ENCODE measurements around the gene FADS3. TPM values are rescaled to one million over a fixed set of nuclear protein-coding genes. Genes with fewer than 3 reads are reported as not detected.

The FADS3 gene
- total RNA-seq, 6 experiments from 2014 or later: 126 to 161 (median 137) TPM

DNA sequence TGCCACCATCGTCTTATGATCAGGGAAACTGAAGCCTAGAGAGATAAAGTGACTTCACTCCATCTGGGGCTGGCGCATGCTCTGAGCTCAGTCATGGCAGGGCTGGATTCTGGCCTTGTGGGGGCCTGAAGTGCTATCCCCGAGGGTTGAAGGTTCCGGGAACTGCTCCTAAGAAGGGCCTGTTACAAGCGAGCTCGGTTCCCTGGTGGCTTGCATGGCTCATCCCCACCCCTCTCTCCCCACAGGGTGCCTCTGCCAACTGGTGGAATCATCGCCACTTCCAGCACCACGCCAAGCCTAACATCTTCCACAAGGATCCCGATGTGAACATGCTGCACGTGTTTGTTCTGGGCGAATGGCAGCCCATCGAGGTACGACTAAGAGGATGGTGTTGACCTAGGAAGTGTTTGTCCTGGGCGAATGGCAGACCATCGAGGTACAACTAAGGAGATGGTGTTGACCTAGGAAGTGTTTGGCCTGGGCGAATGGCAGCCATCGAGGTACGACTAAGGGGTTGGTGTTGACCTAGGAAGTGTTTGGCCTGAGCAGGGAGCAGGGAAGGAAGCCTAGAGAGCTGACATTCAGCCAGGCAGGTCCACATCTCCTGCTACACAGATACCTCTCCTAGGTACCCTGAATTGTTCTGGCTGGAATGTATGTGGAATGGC lies 43.3 kb downstream of the FADS3 start:
- no peak for DNase-seq
- Mint-ChIP-seq H3K27ac (no peak overlapping the region), H3K36me3 (ENCODE audit: low read depth) (peaks cover 7% of the 10 kb centered on the region; the same call in 1 of the 2 replicates), H3K9me3 (no peaks in the 10 kb centered on the region), H3K4me3 (no peak overlapping the region), H3K4me1 (ENCODE audit: low read depth) (no peaks in the 10 kb centered on the region), H3K27me3 (ENCODE audit: insufficient read depth) (no peaks in the 10 kb centered on the region; the same call in 1 of the 2 replicates)
- TF ChIP-seq CTCF (IDR thresholded peaks at IDR 0.05): no peak

DNA sequence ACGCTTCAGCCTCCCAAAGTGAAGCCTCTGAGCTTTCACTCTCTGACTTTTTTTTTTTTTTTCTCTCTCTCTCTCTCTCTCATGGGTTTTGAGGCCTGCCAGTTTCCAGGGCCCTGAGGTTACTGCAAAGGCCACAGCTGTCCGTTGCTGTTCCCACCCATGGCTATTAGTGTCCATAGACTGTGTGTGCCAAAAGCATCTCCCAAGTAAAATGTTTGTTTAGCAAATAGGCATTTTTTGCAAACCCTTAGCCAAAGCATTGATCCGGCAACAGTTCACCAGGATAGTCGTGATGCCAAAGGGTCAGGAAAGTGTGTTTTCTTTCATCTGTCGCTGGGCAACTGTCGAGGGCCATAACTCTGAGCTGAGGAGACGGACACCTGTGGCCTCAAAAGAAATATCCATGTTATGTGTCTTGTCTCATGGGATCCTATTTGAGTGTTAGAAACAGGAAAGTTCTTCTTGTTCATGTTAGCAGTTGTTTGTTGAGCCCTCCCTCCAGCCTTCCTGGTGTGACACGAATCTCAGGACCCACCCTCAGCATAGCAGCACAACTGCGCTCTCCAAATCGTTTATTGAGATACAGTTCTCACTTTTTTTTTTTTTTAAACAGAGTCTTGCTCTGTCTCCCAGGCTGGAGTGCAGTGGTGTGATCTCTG lies 44.9 kb downstream of the FADS3 start:
- DNase-seq: no peak
- Mint-ChIP-seq H3K27ac (no peak overlapping the region), H3K4me1 (ENCODE audit: low read depth) (no peaks in the 10 kb centered on the region), H3K4me3 (no peak overlapping the region), H3K36me3 (ENCODE audit: low read depth) (peaks cover 7% of the 10 kb centered on the region; the same call in 1 of the 2 replicates), H3K9me3 (no peaks in the 10 kb centered on the region), H3K27me3 (ENCODE audit: insufficient read depth) (no peaks in the 10 kb centered on the region; the same call in 1 of the 2 replicates)
- TF ChIP-seq CTCF (IDR thresholded peaks at IDR 0.05): no peak

DNA sequence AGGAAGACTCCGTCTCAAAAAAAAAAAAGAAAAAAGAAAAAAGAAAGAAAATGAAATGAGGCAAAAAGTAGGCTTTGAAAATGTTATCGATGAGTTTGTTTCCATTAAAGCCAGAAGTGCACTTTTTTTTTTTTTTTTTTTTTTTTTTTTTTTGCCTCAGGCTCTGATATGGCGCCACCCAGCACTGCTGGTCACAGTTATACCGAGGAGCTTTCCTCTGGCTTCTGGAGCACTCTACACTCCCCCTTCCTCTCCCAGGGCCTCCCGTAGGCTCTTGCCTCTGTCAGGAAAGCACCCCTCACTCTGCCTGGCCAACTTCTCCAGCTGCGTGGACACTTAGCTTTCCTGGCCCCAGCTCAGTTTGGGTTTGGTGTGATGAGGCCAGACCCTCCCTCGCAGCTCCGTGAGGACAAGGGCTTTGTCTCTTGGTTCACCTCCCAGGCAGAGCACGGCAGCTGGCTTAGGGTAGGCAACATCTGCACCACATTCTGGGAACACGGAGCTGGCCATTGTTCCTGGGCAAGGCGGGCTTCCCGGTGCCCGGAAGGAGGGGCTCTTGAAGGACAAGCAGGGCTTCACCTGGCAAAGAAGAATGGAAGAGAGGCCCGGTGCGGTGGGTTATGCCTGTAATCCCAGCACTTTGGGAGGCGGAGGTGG lies 46.3 kb downstream of the FADS3 start:
- no peak for DNase-seq
- no peak for TF ChIP-seq CTCF (IDR thresholded peaks at IDR 0.05)
- Mint-ChIP-seq H3K27ac (no peak overlapping the region), H3K4me1 (ENCODE audit: low read depth) (no peaks in the 10 kb centered on the region), H3K27me3 (ENCODE audit: insufficient read depth) (no peaks in the 10 kb centered on the region; the same call in 1 of the 2 replicates), H3K36me3 (ENCODE audit: low read depth) (peaks cover 14% of the 10 kb centered on the region), H3K9me3 (no peaks in the 10 kb centered on the region), H3K4me3 (no peak overlapping the region)

- Mint-ChIP-seq H3K4me3 (no peak overlapping the region), H3K27me3 (ENCODE audit: insufficient read depth) (peaks cover 3% of the 10 kb centered on the region; the same call in 1 of the 2 replicates), H3K27ac (no peak overlapping the region), H3K36me3 (ENCODE audit: low read depth) (peaks cover 25% of the 10 kb centered on the region), H3K4me1 (ENCODE audit: low read depth) (no peaks in the 10 kb centered on the region), H3K9me3 (no peaks in the 10 kb centered on the region)
- no peak for DNase-seq
- TF ChIP-seq CTCF (IDR thresholded peaks at IDR 0.05): no peak
These were observed 48.9 kb downstream of the FADS3 start for GRCh38 chr11:61842528-61842820.

DNA sequence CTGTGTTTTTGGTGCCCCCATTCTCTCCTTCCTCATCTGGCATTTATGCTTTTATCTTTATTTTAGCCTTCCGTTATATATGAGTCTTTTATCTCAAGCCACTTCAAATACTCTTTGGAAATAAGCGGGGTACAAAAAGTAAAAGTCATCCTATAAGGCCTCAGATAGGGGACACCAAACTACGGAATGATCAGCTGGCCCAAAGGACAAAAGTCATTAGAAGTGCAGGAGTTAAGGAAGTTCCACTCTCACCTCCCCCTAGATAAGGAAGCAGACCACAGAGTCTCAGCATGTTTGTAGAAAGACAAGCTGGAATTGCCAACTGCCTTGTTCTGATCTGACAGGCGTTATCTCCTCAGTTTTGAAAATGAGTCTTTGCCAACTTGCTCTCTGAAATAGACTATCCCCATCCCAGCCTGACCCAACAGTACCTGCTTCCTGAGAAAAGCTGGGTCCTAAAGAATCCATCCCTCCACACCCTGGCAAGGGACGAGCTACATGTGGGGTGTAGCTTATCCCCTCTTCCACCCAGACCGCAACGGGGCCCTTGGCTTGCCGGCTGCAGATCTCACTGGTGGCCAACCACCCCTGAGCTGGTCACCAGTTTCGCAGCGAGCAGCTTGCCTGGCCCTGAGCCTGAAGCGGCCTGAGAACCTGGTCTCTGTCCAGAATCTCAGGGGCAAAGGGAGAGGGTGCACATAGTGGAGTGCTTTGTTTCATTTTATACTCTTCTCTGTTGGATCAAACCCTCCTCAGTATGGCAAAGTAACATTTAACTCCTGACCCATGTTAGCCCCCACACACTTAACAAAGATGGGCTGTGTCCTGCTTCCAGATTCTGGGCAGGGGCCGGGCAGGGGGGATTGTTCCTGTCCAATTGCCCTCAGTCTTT lies 49.5 kb downstream of the FADS3 start:
- H3K4me3 Mint-ChIP-seq: no peak overlapping the region
- H3K27me3 Mint-ChIP-seq (ENCODE audit: insufficient read depth): peaks cover 3% of the 10 kb centered on the region; the same call in 1 of the 2 replicates
- TF ChIP-seq CTCF (IDR thresholded peaks at IDR 0.05): no peak
- H3K9me3 Mint-ChIP-seq: no peaks in the 10 kb centered on the region
- DNase-seq: no peak
- no peaks in the 10 kb centered on the region for H3K4me1 Mint-ChIP-seq (ENCODE audit: low read depth)
- H3K36me3 Mint-ChIP-seq (ENCODE audit: low read depth): peaks cover 23% of the 10 kb centered on the region
- no peak overlapping the region for H3K27ac Mint-ChIP-seq
